Astrocyte (in vitro differentiated cells and primary cell): ENCODE results near the gene HECTD2.

Experiments
- CTCF ChIP-seq: IDR thresholded peaks from 2 replicates; pipeline ENCODE4 v1.5.1; 2011; ENCODE audit warnings: low read depth, mild to moderate bottlenecking, inconsistent platforms, low read length, moderate library complexity; ENCODE audit not compliant: insufficient read depth
- EZH2 ChIP-seq: IDR thresholded peaks from 2 replicates; pipeline ENCODE4 v1.6.1; 2012; ENCODE audit warnings: mild to moderate bottlenecking, low read length, inconsistent platforms; ENCODE audit not compliant: insufficient read depth

GRCh38 chr10:91562839-91563581 is 152.9 kb downstream of the HECTD2 start:
- no peak for TF ChIP-seq EZH2
- no peak for TF ChIP-seq CTCF
